Aorta (tissue), 5 donors: ENCODE data around the gene SPRR2E. TPM values are rescaled to one million over a fixed set of nuclear protein-coding genes. Genes with fewer than 3 reads are reported as not detected.
"Not testable (repeated sequence)": the region's sequence is repeated elsewhere in the genome, so short reads cannot be mapped to it uniquely, and the experiment has no call there.

Experiments used
- ATAC-seq: fragments of 200-7000 bp; cut with Tn5 transposase; one replicate; pipeline ENCODE4 v1.9.1; 2022; ENCODE audit warnings: moderate library complexity; ENCODE audit not compliant: low FRiP score
- DNase-seq, 2 donors: peaks; one replicate each; pipeline ENCODE4 v3.0.0-alpha.2; 2020
- H3K27ac ChIP-seq, 2 donors: one replicate each; pipeline ENCODE4 v1.5.1; 2013; ENCODE audit warnings: low read length in 2 of 2, mild to moderate bottlenecking in 2 of 2, moderate library complexity in 2 of 2, control low read depth in 1 of 2, inconsistent platforms in 1 of 2, low read depth in 1 of 2
- H3K27me3 ChIP-seq, 2 donors: one replicate each; pipeline ENCODE4 v1.6.1; 2013; ENCODE audit warnings: control low read depth in 1 of 2, low read length in 1 of 2, mild to moderate bottlenecking in 1 of 2, moderate library complexity in 1 of 2; ENCODE audit not compliant: insufficient read depth in 2 of 2, control insufficient read depth in 1 of 2
- H3K36me3 ChIP-seq, 2 donors: one replicate each; pipeline ENCODE4 v1.6.1; 2013; ENCODE audit warnings: control low read depth in 1 of 2, low read length in 1 of 2, mild to moderate bottlenecking in 1 of 2; ENCODE audit not compliant: insufficient read depth in 2 of 2, control insufficient read depth in 1 of 2
- H3K4me1 ChIP-seq, 2 donors: one replicate each; pipeline ENCODE4 v1.6.1; 2013; ENCODE audit warnings: low read length in 2 of 2, control low read depth in 1 of 2, mild to moderate bottlenecking in 1 of 2, moderate library complexity in 1 of 2; ENCODE audit not compliant: insufficient read depth in 2 of 2, control insufficient read depth in 1 of 2
- H3K4me3 ChIP-seq, 2 donors: one replicate each; pipeline ENCODE4 v1.5.1; 2013; ENCODE audit warnings: low read length in 2 of 2, control low read depth in 1 of 2, mild to moderate bottlenecking in 1 of 2
- H3K9me3 ChIP-seq: one replicate; pipeline ENCODE4 v1.6.1; 2013; ENCODE audit warnings: mild to moderate bottlenecking, low read length; ENCODE audit not compliant: control insufficient read depth
- WGBS, 2 donors: extraction: QIAGEN DNeasy Blood & Tissue Kit; methylation state at CpG; one replicate each; pipeline ENCODE4 v1.1.7; 2013; 5-methylcytosine and 5-hydroxymethylcytosine counted together
- intact Hi-C, 2 donors: fragments of 100-400 bp; cut with DNase I; formaldehyde crosslinking; loops; one replicate each; pipeline versions ENCODE4 v1.14.2 to v1.15.0; 2022
- polyA plus RNA-seq, 2 donors: library from polyadenylated mRNA; stranded (reverse); fragments of 200-250 nt; gene quantifications; one replicate each; pipeline ENCODE4 v1.2.3, GENCODE V29; 2013
- total RNA-seq, 2 donors: library from RNA; stranded (reverse); fragmentation: NEBNext Ultra II Directional; extraction: Animal tissue kit (Norgen Biotek cat#: 25700); gene quantifications; one replicate each; pipeline ENCODE4 v1.2.1, GENCODE V29; 2021
- donor health status: healthy with polysubstance abuse.
- donor health status: Bipolar disorder and iron deficiency.
- donor health status: DM: no; HTN: no; CAD: no.
- donor health status: DM: no; HTN: no; CAD: no.
- donor health status: DM: yes; HTN: yes; CAD: no.

SPRR2E gene
- total and polyA plus RNA-seq, 4 donors, result 0.75 to 0.77 TPM; not detected in 2

- H3K27ac ChIP-seq, H3K4me3 ChIP-seq, H3K4me1 ChIP-seq, ATAC-seq, H3K9me3 ChIP-seq, H3K36me3 ChIP-seq, DNase-seq, intact Hi-C loops, H3K27me3 ChIP-seq: not testable (repeated sequence)
- WGBS, 2 donors, result 54 to 64% methylated on average over 3 of the region's 3 CpGs
These were observed 38.2 kb downstream of the SPRR2E start for GRCh38 chr1:153056111-153056510.

GRCh38 chr1:153049211-153049610 is 45.1 kb downstream of the SPRR2E start:
- H3K27me3 ChIP-seq, result no peaks in the 10 kb centered on the region
- no peak overlapping the region for H3K4me3 ChIP-seq
- intact Hi-C loops, result no loop called here
- WGBS, 2 donors, result 79 to 82% methylated on average over 2 of the region's 2 CpGs
- H3K9me3 ChIP-seq, result no peaks in the 10 kb centered on the region
- no peak overlapping the region for H3K27ac ChIP-seq
- H3K36me3 ChIP-seq, result no peaks in the 10 kb centered on the region
- ATAC-seq, result no peak
- no peak for DNase-seq
- no peaks in the 10 kb centered on the region for H3K4me1 ChIP-seq

Other genes with a start within 250 kb of the SPRR2E start
- not detected for gene LCE7A, start 234.5 kb downstream of the SPRR2E start, total RNA-seq
- not detected for gene LCE7A, start 234.5 kb downstream of the SPRR2E start, polyA plus RNA-seq
- gene SMCP, start 216.2 kb downstream of the SPRR2E start, total RNA-seq, result not detected
- not detected for gene SMCP, start 216.2 kb downstream of the SPRR2E start, polyA plus RNA-seq
- not detected for gene IVL, start 186.0 kb downstream of the SPRR2E start, total RNA-seq
- under 1 TPM; 0.13 TPM for gene IVL, start 186.0 kb downstream of the SPRR2E start, polyA plus RNA-seq
- not detected for gene SPRR5, start 147.3 kb downstream of the SPRR2E start, total RNA-seq
- gene SPRR5, start 147.3 kb downstream of the SPRR2E start, polyA plus RNA-seq, result not detected
- not detected for gene SPRR4, start 123.9 kb downstream of the SPRR2E start, total RNA-seq
- not detected for gene SPRR4, start 123.9 kb downstream of the SPRR2E start, polyA plus RNA-seq
- gene SPRR1A, start 110.4 kb downstream of the SPRR2E start, total RNA-seq, result not detected
- gene SPRR1A, start 110.4 kb downstream of the SPRR2E start, polyA plus RNA-seq, result not detected
- gene SPRR3, start 92.8 kb downstream of the SPRR2E start, total RNA-seq, result under 1 TPM in 1 of 2 donors, not detected in 1; 0.75 TPM
- gene SPRR3, start 92.8 kb downstream of the SPRR2E start, polyA plus RNA-seq, result 10 to 100 TPM in 1 of 2 donors, 1 to 10 TPM in 1; 8.2 to 14.9 TPM
- gene SPRR1B, start 63.3 kb downstream of the SPRR2E start, total RNA-seq, result not detected
- gene SPRR1B, start 63.3 kb downstream of the SPRR2E start, polyA plus RNA-seq, result 1 to 10 TPM in 1 of 2 donors, under 1 TPM in 1; 0.74 to 1.9 TPM
- not detected for gene SPRR2D, start 53.4 kb downstream of the SPRR2E start, total RNA-seq
- 1 to 10 TPM in 1 of 2 donors, under 1 TPM in 1; 0.56 to 2.6 TPM for gene SPRR2D, start 53.4 kb downstream of the SPRR2E start, polyA plus RNA-seq
- gene SPRR2A, start 37.0 kb downstream of the SPRR2E start, total RNA-seq, result not detected
- 1 to 10 TPM in 1 of 2 donors, under 1 TPM in 1; 0.95 to 6.0 TPM for gene SPRR2A, start 37.0 kb downstream of the SPRR2E start, polyA plus RNA-seq
- not detected for gene SPRR2B, start 22.9 kb downstream of the SPRR2E start, total RNA-seq
- not detected for gene SPRR2B, start 22.9 kb downstream of the SPRR2E start, polyA plus RNA-seq
- not detected for gene SPRR2F, start 19.0 kb upstream of the SPRR2E start, total RNA-seq
- gene SPRR2F, start 19.0 kb upstream of the SPRR2E start, polyA plus RNA-seq, result not detected
- not detected for gene SPRR2G, start 56.4 kb upstream of the SPRR2E start, total RNA-seq
- not detected for gene SPRR2G, start 56.4 kb upstream of the SPRR2E start, polyA plus RNA-seq
- gene LELP1, start 108.9 kb upstream of the SPRR2E start, total RNA-seq, result not detected
- gene LELP1, start 108.9 kb upstream of the SPRR2E start, polyA plus RNA-seq, result not detected
- not detected for gene PRR9, start 123.1 kb upstream of the SPRR2E start, total RNA-seq
- not detected for gene PRR9, start 123.1 kb upstream of the SPRR2E start, polyA plus RNA-seq
- gene LORICRIN, start 165.2 kb upstream of the SPRR2E start, total RNA-seq, result not detected
- gene LORICRIN, start 165.2 kb upstream of the SPRR2E start, polyA plus RNA-seq, result not detected
- gene PGLYRP3, start 218.4 kb upstream of the SPRR2E start, total RNA-seq, result not detected
- gene PGLYRP3, start 218.4 kb upstream of the SPRR2E start, polyA plus RNA-seq, result not detected